ENCODE results near the gene FXYD7.
"Not testable (repeated sequence)": the region's sequence is repeated elsewhere in the genome, so short reads cannot be mapped to it uniquely, and the experiment has no call there.

- TF ChIP-seq CTCF (conservative IDR thresholded peaks at IDR 0.05; ENCODE audit: low read length); EZH2phosphoT487 (IDR thresholded peaks at IDR 0.05; ENCODE audit: borderline replicate concordance, low read depth, low read length): not testable (repeated sequence)
Measured at GRCh38 chr19:35153129-35153522, 10.1 kb downstream of the FXYD7 start.

All from OCI-LY7 (cell line).